ENCODE results near the gene CMSS1.

Gene CMSS1

DNA sequence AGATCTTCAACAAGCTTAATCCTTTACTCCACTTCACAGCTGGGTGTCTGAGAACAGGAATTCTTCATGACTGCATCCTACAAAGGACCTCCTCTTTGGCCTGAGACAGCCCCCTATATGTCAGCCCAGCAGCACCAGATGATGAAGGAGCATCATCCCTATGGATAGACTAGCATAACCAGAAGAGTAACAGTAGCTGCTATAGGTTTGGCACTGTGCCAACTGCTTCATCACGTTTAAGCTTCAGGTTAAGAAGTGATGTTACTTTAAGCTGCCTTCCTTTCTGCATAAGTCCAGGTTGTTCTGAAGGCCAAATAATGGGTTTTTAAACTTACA is 50.6 kb downstream of the CMSS1 start (continued):
- TF ChIP-seq ZNF423 (tag by site-specific recombination; IDR thresholded peaks at IDR 0.05) (no peak), ZNF292 (tag by site-specific recombination; IDR thresholded peaks at IDR 0.05; ENCODE audit: borderline replicate concordance, low read depth) (no peak), ZNF473 (tag by site-specific recombination; IDR thresholded peaks at IDR 0.05) (no peak), GFI1B (tag by site-specific recombination; IDR thresholded peaks at IDR 0.05) (no peak), ZFHX2 (tag by site-specific recombination; conservative IDR thresholded peaks at IDR 0.05) (no peak), ZNF2 (tag by site-specific recombination; IDR thresholded peaks at IDR 0.05) (no peak), HOXA7 (CRISPR knock-in tag; IDR thresholded peaks at IDR 0.05; ENCODE audit: borderline replicate concordance) (no peak), ZNF560 (tag by site-specific recombination; IDR thresholded peaks at IDR 0.05; ENCODE audit: borderline replicate concordance) (no peak), ZNF24 (tag by site-specific recombination; IDR thresholded peaks at IDR 0.05) (no peak), ZNF10 (tag by site-specific recombination; IDR thresholded peaks at IDR 0.05) (peak; percentile 62; the same call in 1 of the 2 replicates), BCL11A (tag by site-specific recombination; IDR thresholded peaks at IDR 0.05; ENCODE audit: low read depth) (no peak), ZNF302 (tag by site-specific recombination; IDR thresholded peaks at IDR 0.05; ENCODE audit: low read depth) (no peak), ZNF549 (tag by site-specific recombination; IDR thresholded peaks at IDR 0.05) (peak; percentile 87), ZNF677 (tag by site-specific recombination; IDR thresholded peaks at IDR 0.05) (peak; percentile 82), ZNF629 (tag by site-specific recombination; IDR thresholded peaks at IDR 0.05) (0 out of 2 replicates have a peak, but pooled peaks have one; percentile 15), ZNF791 (tag by site-specific recombination; IDR thresholded peaks at IDR 0.05) (no peak), ZNF561 (tag by site-specific recombination; IDR thresholded peaks at IDR 0.05; ENCODE audit: borderline replicate concordance) (peak; percentile 92), ZNF626 (tag by site-specific recombination; IDR thresholded peaks at IDR 0.05) (peak; percentile 89; the same call in 1 of the 2 replicates), ZNF707 (tag by site-specific recombination; IDR thresholded peaks at IDR 0.05) (no peak), ZNF530 (tag by site-specific recombination; IDR thresholded peaks at IDR 0.05; ENCODE audit: low read depth) (no peak), ZNF324 (tag by site-specific recombination; IDR thresholded peaks at IDR 0.05) (no peak), ZNF248 (tag by site-specific recombination; IDR thresholded peaks at IDR 0.05) (peak; percentile 57; the same call in 1 of the 2 replicates), ZBTB7A (tag by site-specific recombination; IDR thresholded peaks at IDR 0.05; ENCODE audit: low read depth) (no peak), ZNF266 (tag by site-specific recombination; IDR thresholded peaks at IDR 0.05; ENCODE audit: low read depth) (no peak)
- TF ChIP-seq, protein P1, sequence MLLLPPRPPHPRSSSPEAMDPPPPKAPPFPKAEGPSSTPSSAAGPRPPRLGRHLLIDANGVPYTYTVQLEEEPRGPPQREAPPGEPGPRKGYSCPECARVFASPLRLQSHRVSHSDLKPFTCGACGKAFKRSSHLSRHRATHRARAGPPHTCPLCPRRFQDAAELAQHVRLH (tag by site-specific recombination; IDR thresholded peaks at IDR 0.05): no peak
- TF ChIP-seq, protein P2, sequence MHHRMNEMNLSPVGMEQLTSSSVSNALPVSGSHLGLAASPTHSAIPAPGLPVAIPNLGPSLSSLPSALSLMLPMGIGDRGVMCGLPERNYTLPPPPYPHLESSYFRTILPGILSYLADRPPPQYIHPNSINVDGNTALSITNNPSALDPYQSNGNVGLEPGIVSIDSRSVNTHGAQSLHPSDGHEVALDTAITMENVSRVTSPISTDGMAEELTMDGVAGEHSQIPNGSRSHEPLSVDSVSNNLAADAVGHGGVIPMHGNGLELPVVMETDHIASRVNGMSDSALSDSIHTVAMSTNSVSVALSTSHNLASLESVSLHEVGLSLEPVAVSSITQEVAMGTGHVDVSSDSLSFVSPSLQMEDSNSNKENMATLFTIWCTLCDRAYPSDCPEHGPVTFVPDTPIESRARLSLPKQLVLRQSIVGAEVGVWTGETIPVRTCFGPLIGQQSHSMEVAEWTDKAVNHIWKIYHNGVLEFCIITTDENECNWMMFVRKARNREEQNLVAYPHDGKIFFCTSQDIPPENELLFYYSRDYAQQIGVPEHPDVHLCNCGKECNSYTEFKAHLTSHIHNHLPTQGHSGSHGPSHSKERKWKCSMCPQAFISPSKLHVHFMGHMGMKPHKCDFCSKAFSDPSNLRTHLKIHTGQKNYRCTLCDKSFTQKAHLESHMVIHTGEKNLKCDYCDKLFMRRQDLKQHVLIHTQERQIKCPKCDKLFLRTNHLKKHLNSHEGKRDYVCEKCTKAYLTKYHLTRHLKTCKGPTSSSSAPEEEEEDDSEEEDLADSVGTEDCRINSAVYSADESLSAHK (tag by site-specific recombination; IDR thresholded peaks at IDR 0.05): no peak
- TF ChIP-seq, protein P3, sequence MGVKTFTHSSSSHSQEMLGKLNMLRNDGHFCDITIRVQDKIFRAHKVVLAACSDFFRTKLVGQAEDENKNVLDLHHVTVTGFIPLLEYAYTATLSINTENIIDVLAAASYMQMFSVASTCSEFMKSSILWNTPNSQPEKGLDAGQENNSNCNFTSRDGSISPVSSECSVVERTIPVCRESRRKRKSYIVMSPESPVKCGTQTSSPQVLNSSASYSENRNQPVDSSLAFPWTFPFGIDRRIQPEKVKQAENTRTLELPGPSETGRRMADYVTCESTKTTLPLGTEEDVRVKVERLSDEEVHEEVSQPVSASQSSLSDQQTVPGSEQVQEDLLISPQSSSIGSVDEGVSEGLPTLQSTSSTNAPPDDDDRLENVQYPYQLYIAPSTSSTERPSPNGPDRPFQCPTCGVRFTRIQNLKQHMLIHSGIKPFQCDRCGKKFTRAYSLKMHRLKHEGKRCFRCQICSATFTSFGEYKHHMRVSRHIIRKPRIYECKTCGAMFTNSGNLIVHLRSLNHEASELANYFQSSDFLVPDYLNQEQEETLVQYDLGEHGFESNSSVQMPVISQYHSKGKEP (tag by site-specific recombination; IDR thresholded peaks at IDR 0.05): peak; percentile 92
- TF ChIP-seq, protein P4, sequence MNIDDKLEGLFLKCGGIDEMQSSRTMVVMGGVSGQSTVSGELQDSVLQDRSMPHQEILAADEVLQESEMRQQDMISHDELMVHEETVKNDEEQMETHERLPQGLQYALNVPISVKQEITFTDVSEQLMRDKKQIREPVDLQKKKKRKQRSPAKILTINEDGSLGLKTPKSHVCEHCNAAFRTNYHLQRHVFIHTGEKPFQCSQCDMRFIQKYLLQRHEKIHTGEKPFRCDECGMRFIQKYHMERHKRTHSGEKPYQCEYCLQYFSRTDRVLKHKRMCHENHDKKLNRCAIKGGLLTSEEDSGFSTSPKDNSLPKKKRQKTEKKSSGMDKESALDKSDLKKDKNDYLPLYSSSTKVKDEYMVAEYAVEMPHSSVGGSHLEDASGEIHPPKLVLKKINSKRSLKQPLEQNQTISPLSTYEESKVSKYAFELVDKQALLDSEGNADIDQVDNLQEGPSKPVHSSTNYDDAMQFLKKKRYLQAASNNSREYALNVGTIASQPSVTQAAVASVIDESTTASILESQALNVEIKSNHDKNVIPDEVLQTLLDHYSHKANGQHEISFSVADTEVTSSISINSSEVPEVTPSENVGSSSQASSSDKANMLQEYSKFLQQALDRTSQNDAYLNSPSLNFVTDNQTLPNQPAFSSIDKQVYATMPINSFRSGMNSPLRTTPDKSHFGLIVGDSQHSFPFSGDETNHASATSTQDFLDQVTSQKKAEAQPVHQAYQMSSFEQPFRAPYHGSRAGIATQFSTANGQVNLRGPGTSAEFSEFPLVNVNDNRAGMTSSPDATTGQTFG (tag by site-specific recombination; IDR thresholded peaks at IDR 0.05; ENCODE audit: borderline replicate concordance): no peak
- TF ChIP-seq, protein P5, sequence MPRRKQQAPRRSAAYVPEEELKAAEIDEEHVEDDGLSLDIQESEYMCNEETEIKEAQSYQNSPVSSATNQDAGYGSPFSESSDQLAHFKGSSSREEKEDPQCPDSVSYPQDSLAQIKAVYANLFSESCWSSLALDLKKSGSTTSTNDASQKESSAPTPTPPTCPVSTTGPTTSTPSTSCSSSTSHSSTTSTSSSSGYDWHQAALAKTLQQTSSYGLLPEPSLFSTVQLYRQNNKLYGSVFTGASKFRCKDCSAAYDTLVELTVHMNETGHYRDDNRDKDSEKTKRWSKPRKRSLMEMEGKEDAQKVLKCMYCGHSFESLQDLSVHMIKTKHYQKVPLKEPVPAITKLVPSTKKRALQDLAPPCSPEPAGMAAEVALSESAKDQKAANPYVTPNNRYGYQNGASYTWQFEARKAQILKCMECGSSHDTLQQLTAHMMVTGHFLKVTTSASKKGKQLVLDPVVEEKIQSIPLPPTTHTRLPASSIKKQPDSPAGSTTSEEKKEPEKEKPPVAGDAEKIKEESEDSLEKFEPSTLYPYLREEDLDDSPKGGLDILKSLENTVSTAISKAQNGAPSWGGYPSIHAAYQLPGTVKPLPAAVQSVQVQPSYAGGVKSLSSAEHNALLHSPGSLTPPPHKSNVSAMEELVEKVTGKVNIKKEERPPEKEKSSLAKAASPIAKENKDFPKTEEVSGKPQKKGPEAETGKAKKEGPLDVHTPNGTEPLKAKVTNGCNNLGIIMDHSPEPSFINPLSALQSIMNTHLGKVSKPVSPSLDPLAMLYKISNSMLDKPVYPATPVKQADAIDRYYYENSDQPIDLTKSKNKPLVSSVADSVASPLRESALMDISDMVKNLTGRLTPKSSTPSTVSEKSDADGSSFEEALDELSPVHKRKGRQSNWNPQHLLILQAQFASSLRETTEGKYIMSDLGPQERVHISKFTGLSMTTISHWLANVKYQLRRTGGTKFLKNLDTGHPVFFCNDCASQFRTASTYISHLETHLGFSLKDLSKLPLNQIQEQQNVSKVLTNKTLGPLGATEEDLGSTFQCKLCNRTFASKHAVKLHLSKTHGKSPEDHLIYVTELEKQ (tag by site-specific recombination; IDR thresholded peaks at IDR 0.05; ENCODE audit: borderline replicate concordance): no peak
- TF ChIP-seq, protein P6, sequence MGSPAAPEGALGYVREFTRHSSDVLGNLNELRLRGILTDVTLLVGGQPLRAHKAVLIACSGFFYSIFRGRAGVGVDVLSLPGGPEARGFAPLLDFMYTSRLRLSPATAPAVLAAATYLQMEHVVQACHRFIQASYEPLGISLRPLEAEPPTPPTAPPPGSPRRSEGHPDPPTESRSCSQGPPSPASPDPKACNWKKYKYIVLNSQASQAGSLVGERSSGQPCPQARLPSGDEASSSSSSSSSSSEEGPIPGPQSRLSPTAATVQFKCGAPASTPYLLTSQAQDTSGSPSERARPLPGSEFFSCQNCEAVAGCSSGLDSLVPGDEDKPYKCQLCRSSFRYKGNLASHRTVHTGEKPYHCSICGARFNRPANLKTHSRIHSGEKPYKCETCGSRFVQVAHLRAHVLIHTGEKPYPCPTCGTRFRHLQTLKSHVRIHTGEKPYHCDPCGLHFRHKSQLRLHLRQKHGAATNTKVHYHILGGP (tag by site-specific recombination; IDR thresholded peaks at IDR 0.05): peak; percentile 68; the same call in 1 of the 2 replicates
